B cell (primary cell): Measurements from ENCODE around the gene NUDT16L1. TPM values are rescaled to one million over a fixed set of nuclear protein-coding genes. Genes with fewer than 3 reads are reported as not detected.

Experiments
- ATAC-seq: fragments of 200-7000 bp; cut with Tn5 transposase; one replicate; pipeline ENCODE4 v1.10.0; 2021; ENCODE audit warnings: low read depth, mild to moderate bottlenecking, moderate number of reproducible peaks, moderate library complexity
- CTCF ChIA-PET: fragments of 350-600 bp; sonication (Branson Sonifier 250); formaldehyde crosslinking; loops from one replicate; lab custom pipeline; 2021; ENCODE audit warnings: antibody characterized with exemption, inconsistent platforms; lab: Charles Lee
- POLR2A ChIA-PET: fragments of 350-600 bp; sonication (Branson Sonifier 250); formaldehyde crosslinking; loops from one replicate; lab custom pipeline; 2021; ENCODE audit warnings: antibody characterized with exemption; lab: Charles Lee
- DNase-seq: peaks from one replicate; pipeline ENCODE4 v3.0.0; 2013
- H2AFZ ChIP-seq: 2 replicates; pipeline ENCODE4 v1.6.1; 2012; ENCODE audit warnings: mild to moderate bottlenecking, low read depth, low read length; ENCODE audit not compliant: insufficient read depth, poor library complexity, severe bottlenecking
- H3K27ac ChIP-seq, 2 donors: 1 replicate in 1 of 2; 2 replicates in 1 of 2; pipeline ENCODE4 v1.5.1; 2012 to 2013; ENCODE audit warnings: low read length in 2 of 2, mild to moderate bottlenecking in 2 of 2, moderate library complexity in 1 of 2
- H3K27me3 ChIP-seq, 4 experiments: fragments of 200-600 bp in 1 of 4; sonication (generic) in 1 of 4; replicated peaks in 1 of 4; 1 replicate in 2 of 4; 2 replicates in 2 of 4; pipeline versions ENCODE4 v1.6.1 to v1.7.0; 2013 to 2016; ENCODE audit warnings: low read length in 3 of 4, mild to moderate bottlenecking in 2 of 4, mixed read lengths in 1 of 4, moderate library complexity in 1 of 4; ENCODE audit not compliant: insufficient read depth in 4 of 4, control insufficient read depth in 3 of 4; ENCODE audit errors: control extremely low read depth in 1 of 4
- H3K36me3 ChIP-seq, 2 experiments: replicated peaks in 1 of 2; 1 replicate in 1 of 2; 2 replicates in 1 of 2; pipeline versions ENCODE4 v1.6.1 to v1.7.1; 2013; ENCODE audit warnings: low read length in 1 of 2; ENCODE audit not compliant: insufficient read depth in 2 of 2, control insufficient read depth in 1 of 2; ENCODE audit errors: control extremely low read depth in 1 of 2, extremely low read depth in 1 of 2
- H3K4me1 ChIP-seq, 2 donors: fragments of 200-600 bp in 1 of 2; sonication (generic) in 1 of 2; 1 replicate in 1 of 2; 2 replicates in 1 of 2; pipeline versions ENCODE4 v1.5.1 to v1.6.1; 2013 to 2017; ENCODE audit warnings: low read length in 2 of 2; ENCODE audit not compliant: control insufficient read depth in 2 of 2, insufficient read depth in 2 of 2
- H3K4me2 ChIP-seq: replicated peaks from 2 replicates; pipeline ENCODE3; 2012; ENCODE audit warnings: mild to moderate bottlenecking, low read depth, low read length; ENCODE audit not compliant: poor library complexity, severe bottlenecking
- H3K4me3 ChIP-seq, 5 experiments: fragments of 200-600 bp in 1 of 5; sonication (generic) in 1 of 5; 1 replicate in 3 of 5; 2 replicates in 2 of 5; pipeline versions ENCODE4 v1.5.1 to v1.7.0; 2011 to 2016; ENCODE audit warnings: low read length in 4 of 5, mild to moderate bottlenecking in 4 of 5, low read depth in 2 of 5, control low read depth in 1 of 5, moderate library complexity in 1 of 5; ENCODE audit not compliant: insufficient read depth in 1 of 5; ENCODE audit errors: control extremely low read depth in 1 of 5, extremely low read depth in 1 of 5
- H3K79me2 ChIP-seq: fragments of 200-600 bp; sonication (generic); one replicate; pipeline ENCODE4 v1.6.0; 2016; ENCODE audit warnings: low read length; ENCODE audit not compliant: control insufficient read depth, insufficient read depth
- H3K9ac ChIP-seq: fragments of 200-600 bp; sonication (generic); 2 replicates; pipeline ENCODE4 v1.6.1; 2017; ENCODE audit warnings: mild to moderate bottlenecking, low read length, moderate library complexity
- H3K9me3 ChIP-seq, 3 donors: one replicate each; pipeline versions ENCODE4 v1.6.1 to v1.7.1; 2013; ENCODE audit warnings: low read length in 2 of 3; ENCODE audit not compliant: control insufficient read depth in 2 of 3, insufficient read depth in 1 of 3; ENCODE audit errors: control extremely low read depth in 1 of 3
- H4K20me1 ChIP-seq: 2 replicates; pipeline ENCODE4 v1.6.0; 2012; ENCODE audit warnings: mild to moderate bottlenecking, low read length; ENCODE audit not compliant: insufficient read depth, control insufficient read depth, poor library complexity, severe bottlenecking
- H3K27ac Mint-ChIP-seq: one replicate; pipeline ENCODE4 v1.8.0; 2021; ENCODE audit warnings: mixed read lengths
- H3K27me3 Mint-ChIP-seq: one replicate; pipeline ENCODE4 v1.8.0; 2021; ENCODE audit warnings: mixed read lengths
- H3K4me1 Mint-ChIP-seq: one replicate; pipeline ENCODE4 v1.8.0; 2021; ENCODE audit warnings: mixed read lengths
- H3K4me3 Mint-ChIP-seq: one replicate; pipeline ENCODE4 v1.8.0; 2021; ENCODE audit warnings: mixed read lengths
- H3K9me3 Mint-ChIP-seq: one replicate; pipeline ENCODE4 v1.8.0; 2022; ENCODE audit warnings: mixed read lengths; ENCODE audit not compliant: insufficient read depth
- EZH2 ChIP-seq: IDR thresholded peaks from 2 replicates; pipeline ENCODE4 v1.6.1; 2012; ENCODE audit warnings: borderline replicate concordance, low read depth, mild to moderate bottlenecking, moderate library complexity, low read length; ENCODE audit not compliant: insufficient read depth, poor library complexity, severe bottlenecking
- WGBS: methylation state at CpG from one replicate; pipeline ENCODE4 v1.1.5; 2013; ENCODE audit warnings: missing lambda C conversion rate; ENCODE audit not compliant: insufficient coverage; 5-methylcytosine and 5-hydroxymethylcytosine counted together
- intact Hi-C: fragments of 100-400 bp; cut with micrococcal nuclease; formaldehyde crosslinking; loops from one replicate; pipeline ENCODE4 v1.10.0; 2022
- polyA plus RNA-seq: library from polyadenylated mRNA; depleted of rRNA; stranded (reverse); fragments of >200 nt; gene quantifications from 2 replicates; pipeline ENCODE4 v1.2.3, GENCODE V29; 2012
- total RNA-seq, 2 donors: library from RNA; stranded (reverse); fragments of 120-200 nt in 1 of 2; gene quantifications; 1 replicate in 1 of 2; 2 replicates in 1 of 2; pipeline versions ENCODE4 v1.2.3 to v1.2.4, GENCODE V29; 2013 to 2022
- TF ChIP-seq, protein P1 (sequence below): fragments of 200-600 bp; IDR thresholded peaks from one replicate; pipeline ENCODE4 v1.8.0; 2022; ENCODE audit warnings: antibody characterized with exemption, mild to moderate bottlenecking

The NUDT16L1 gene
- total and polyA plus RNA-seq, 2 donors (not counting 1 experiment from before 2014, with no cell fraction given), result 38.5 to 59.2 TPM

DNA sequence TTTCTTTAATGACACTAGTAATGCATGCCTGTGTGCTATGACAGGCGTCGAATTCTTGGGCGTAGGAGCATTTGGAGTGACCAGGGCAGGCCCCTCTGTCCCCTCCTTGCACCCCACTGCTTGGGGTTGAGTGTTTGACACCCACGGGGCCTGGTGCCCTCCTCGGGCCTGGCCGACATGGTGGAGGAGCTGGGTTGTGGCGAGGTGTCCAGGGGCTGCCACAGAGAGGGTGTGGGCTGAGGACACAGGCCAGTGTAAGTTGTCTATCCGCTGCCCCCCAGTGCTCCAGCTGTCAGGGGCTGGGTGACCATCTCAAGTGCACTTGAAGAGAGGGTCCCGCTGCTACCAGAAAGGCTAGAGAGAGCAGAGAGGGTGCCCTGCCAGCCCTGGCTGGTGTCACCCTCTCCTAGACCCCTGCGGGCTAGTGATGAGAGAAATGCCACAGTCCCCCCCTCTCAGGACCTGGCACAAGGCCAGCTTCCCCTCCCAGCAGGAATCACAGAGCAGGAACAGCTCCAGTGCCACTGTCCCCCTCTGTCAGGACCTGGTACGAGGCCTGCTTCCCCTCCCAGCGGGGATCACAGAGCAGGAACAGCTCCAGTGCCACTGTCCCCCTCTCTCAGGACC, 38.3 kb upstream of the NUDT16L1 start:
- H3K27ac ChIP-seq, result no peak overlapping the region
- peaks cover 18% of the 10 kb centered on the region for H3K4me1 Mint-ChIP-seq
- H3K79me2 ChIP-seq, result peaks cover 18% of the 10 kb centered on the region
- no peaks in the 10 kb centered on the region for H3K27me3 ChIP-seq
- intact Hi-C loops, result no loop called here
- peaks cover 0 to 4% (median 0%) of the 10 kb centered on the region in 3 donors for H3K9me3 ChIP-seq
- POLR2A ChIA-PET, result no interaction called here
- no peak overlapping the region for H3K4me2 ChIP-seq
- no peak overlapping the region for H3K4me3 ChIP-seq
- no peak overlapping the region for H3K27ac Mint-ChIP-seq
- no peaks in the 10 kb centered on the region for H3K9me3 Mint-ChIP-seq
- peaks cover 0 to 55% of the 10 kb centered on the region in 2 experiments for H3K36me3 ChIP-seq
- ATAC-seq, result no peak
- DNase-seq, result no peak
- no peaks in the 10 kb centered on the region for H3K27me3 Mint-ChIP-seq
- CTCF ChIA-PET, result no interaction called here
- H3K9ac ChIP-seq, result no peak overlapping the region
- 98% methylated on average over 12 of the region's 12 CpGs for WGBS
- TF ChIP-seq, protein P1, sequence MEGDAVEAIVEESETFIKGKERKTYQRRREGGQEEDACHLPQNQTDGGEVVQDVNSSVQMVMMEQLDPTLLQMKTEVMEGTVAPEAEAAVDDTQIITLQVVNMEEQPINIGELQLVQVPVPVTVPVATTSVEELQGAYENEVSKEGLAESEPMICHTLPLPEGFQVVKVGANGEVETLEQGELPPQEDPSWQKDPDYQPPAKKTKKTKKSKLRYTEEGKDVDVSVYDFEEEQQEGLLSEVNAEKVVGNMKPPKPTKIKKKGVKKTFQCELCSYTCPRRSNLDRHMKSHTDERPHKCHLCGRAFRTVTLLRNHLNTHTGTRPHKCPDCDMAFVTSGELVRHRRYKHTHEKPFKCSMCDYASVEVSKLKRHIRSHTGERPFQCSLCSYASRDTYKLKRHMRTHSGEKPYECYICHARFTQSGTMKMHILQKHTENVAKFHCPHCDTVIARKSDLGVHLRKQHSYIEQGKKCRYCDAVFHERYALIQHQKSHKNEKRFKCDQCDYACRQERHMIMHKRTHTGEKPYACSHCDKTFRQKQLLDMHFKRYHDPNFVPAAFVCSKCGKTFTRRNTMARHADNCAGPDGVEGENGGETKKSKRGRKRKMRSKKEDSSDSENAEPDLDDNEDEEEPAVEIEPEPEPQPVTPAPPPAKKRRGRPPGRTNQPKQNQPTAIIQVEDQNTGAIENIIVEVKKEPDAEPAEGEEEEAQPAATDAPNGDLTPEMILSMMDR, result no peak
- no peak for TF ChIP-seq EZH2
- no peak overlapping the region for H3K4me3 Mint-ChIP-seq
- H4K20me1 ChIP-seq, result peaks cover 48% of the 10 kb centered on the region
- H2AFZ ChIP-seq, result no peak overlapping the region
- peaks cover 0 to 23% of the 10 kb centered on the region in 2 donors for H3K4me1 ChIP-seq

DNA sequence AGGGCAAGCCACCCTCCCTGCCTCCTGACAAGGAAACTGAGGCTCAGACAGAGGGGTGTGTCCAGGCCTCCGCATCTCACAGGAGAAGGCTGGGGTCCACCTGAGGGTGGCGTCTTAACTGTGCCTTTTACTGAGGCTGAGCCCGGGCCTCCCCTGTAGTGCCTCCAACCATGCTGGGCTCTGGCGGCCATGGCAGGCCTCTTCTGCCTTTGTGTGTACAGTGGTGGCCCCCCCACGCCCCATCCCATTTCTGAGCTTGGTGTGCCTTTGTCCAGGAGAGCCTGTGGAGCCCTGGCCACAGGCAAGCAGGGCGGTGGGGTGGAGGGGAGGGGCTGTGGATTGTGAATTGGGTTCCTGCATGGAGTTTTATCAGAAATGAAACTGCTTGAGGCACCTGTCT, 37.6 kb upstream of the NUDT16L1 start:
- TF ChIP-seq, protein P1, result no peak
- no peak for TF ChIP-seq EZH2
- ChIA-PET POLR2A (no interaction called here), CTCF (no interaction called here)
- H3K4me1 ChIP-seq, result peaks cover 0 to 25% of the 10 kb centered on the region in 2 donors
- H3K27ac ChIP-seq, result no peak overlapping the region
- Mint-ChIP-seq H3K4me3 (no peak overlapping the region), H3K27me3 (no peaks in the 10 kb centered on the region), H3K4me1 (peaks cover 13% of the 10 kb centered on the region), H3K9me3 (no peaks in the 10 kb centered on the region), H3K27ac (no peak overlapping the region)
- H3K4me3 ChIP-seq, result no peak overlapping the region
- no peaks in the 10 kb centered on the region for H3K27me3 ChIP-seq
- intact Hi-C loops, result no loop called here
- WGBS, result 99% methylated on average over 6 of the region's 6 CpGs
- no peak overlapping the region for H3K9ac ChIP-seq
- no peak for DNase-seq
- peaks cover 15% of the 10 kb centered on the region for H3K79me2 ChIP-seq
- H2AFZ ChIP-seq, result no peak overlapping the region
- no peak for ATAC-seq
- H3K9me3 ChIP-seq, result no peaks in the 10 kb centered on the region
- no peak overlapping the region for H3K4me2 ChIP-seq
- peaks cover 0 to 55% of the 10 kb centered on the region in 2 experiments for H3K36me3 ChIP-seq
- H4K20me1 ChIP-seq, result peaks cover 40% of the 10 kb centered on the region
